ENCODE data around the gene FOXP2. TPM values are rescaled to one million over a fixed set of nuclear protein-coding genes. Genes with fewer than 3 reads are reported as not detected.

The FOXP2 gene
- total and polyA plus RNA-seq, 9 of the 15 experiments (the other 6 are each of a cell fraction or from before 2014, with no cell fraction given) = not detected

- BruUV-seq (replicated peaks) = no TSS peak
- in situ Hi-C loops (cut with MboI) = no loop called here
- intact Hi-C loops (cut with micrococcal nuclease) = no loop called here
- Histone ChIP-seq H2AFZ (ENCODE audit: low read depth, low read length) (no peak overlapping the region), H3K27ac (ENCODE audit: extremely low read depth, low read depth, low read length) (no peak overlapping the region), H3K36me3 (ENCODE audit: control insufficient read depth, insufficient read depth, low read length) (no peaks in the 10 kb centered on the region), H3K4me3 (no peak overlapping the region), H3K4me2 (ENCODE audit: insufficient read depth, low read length) (no peak overlapping the region), H4K20me1 (replicated peaks; ENCODE audit: control insufficient read depth, insufficient read depth, low read length) (no peaks in the 10 kb centered on the region), H3K9me3 (replicated peaks; ENCODE audit: control insufficient read depth, insufficient read depth, low read depth, low read length) (no peaks in the 10 kb centered on the region), H3K79me2 (ENCODE audit: control insufficient read depth, insufficient read depth, low read length) (no peaks in the 10 kb centered on the region), H3K9me1 (ENCODE audit: control insufficient read depth, insufficient read depth, low read length) (no peaks in the 10 kb centered on the region), H3K27me3 (ENCODE audit: control insufficient read depth in 2 of 2, insufficient read depth in 2 of 2, low read length in 2 of 2) (no peaks in the 10 kb centered on the region), H3K4me1 (replicated peaks in 1 of 2; ENCODE audit: control insufficient read depth in 2 of 2, insufficient read depth in 2 of 2, low read length in 2 of 2) (no peaks in the 10 kb centered on the region), H3K9ac (ENCODE audit: insufficient read depth in 1 of 2, low read depth in 2 of 2, low read length in 2 of 2) (no peak overlapping the region)
- POLR2A ChIA-PET = no interaction called here
- peak in 1 of 4 experiments; percentile 1 for DNase-seq (ENCODE audit: extremely low read depth in 1 of 4, low spot score in 3 of 4)
- TF ChIP-seq NFIC (IDR thresholded peaks at IDR 0.05) (0 out of 2 replicates have a peak, but pooled peaks have one; percentile 6), NCOA6 (IDR thresholded peaks at IDR 0.05) (no peak)
- CTCF ChIA-PET (ENCODE audit: low intra/inter-chr PET ratio) = no interaction called here
- ATAC-seq = no peak
- WGBS (ENCODE audit: insufficient coverage, low coverage, missing lambda C conversion rate) = 0% methylated on average over 2 of the region's 2 CpGs
- no peak for FAIRE-seq
Observed at GRCh38 chr7:114740095-114740494, 325.5 kb downstream of the FOXP2 start.

GRCh38 chr7:114740941-114741340 is 326.3 kb downstream of the FOXP2 start:
- H3K4me3 ChIP-seq = no peak overlapping the region
- no peaks in the 10 kb centered on the region for H3K79me2 ChIP-seq (ENCODE audit: control insufficient read depth, insufficient read depth, low read length)
- ChIA-PET CTCF (ENCODE audit: low intra/inter-chr PET ratio) (no interaction called here), POLR2A (no interaction called here)
- no peak overlapping the region for H3K4me2 ChIP-seq (ENCODE audit: insufficient read depth, low read length)
- DNase-seq (ENCODE audit: extremely low read depth in 1 of 4, low spot score in 3 of 4) (no peak), FAIRE-seq (no peak), ATAC-seq (no peak)
- no peaks in the 10 kb centered on the region for H3K9me1 ChIP-seq (ENCODE audit: control insufficient read depth, insufficient read depth, low read length)
- in situ Hi-C loops (cut with MboI) (no loop called here), intact Hi-C loops (cut with micrococcal nuclease) (no loop called here)
- H2AFZ ChIP-seq (ENCODE audit: low read depth, low read length) = no peak overlapping the region
- WGBS (ENCODE audit: insufficient coverage, low coverage, missing lambda C conversion rate) = 1% methylated on average over 7 of the region's 7 CpGs
- no peaks in the 10 kb centered on the region for H4K20me1 ChIP-seq (replicated peaks; ENCODE audit: control insufficient read depth, insufficient read depth, low read length)
- no peaks in the 10 kb centered on the region for H3K36me3 ChIP-seq (ENCODE audit: control insufficient read depth, insufficient read depth, low read length)
- no peaks in the 10 kb centered on the region for H3K27me3 ChIP-seq (ENCODE audit: control insufficient read depth in 2 of 2, insufficient read depth in 2 of 2, low read length in 2 of 2)
- H3K27ac ChIP-seq (ENCODE audit: extremely low read depth, low read depth, low read length) = no peak overlapping the region
- no peaks in the 10 kb centered on the region for H3K4me1 ChIP-seq (replicated peaks in 1 of 2; ENCODE audit: control insufficient read depth in 2 of 2, insufficient read depth in 2 of 2, low read length in 2 of 2)
- no TSS peak for BruUV-seq (replicated peaks)
- H3K9ac ChIP-seq (ENCODE audit: insufficient read depth in 1 of 2, low read depth in 2 of 2, low read length in 2 of 2) = no peak overlapping the region
- H3K9me3 ChIP-seq (replicated peaks; ENCODE audit: control insufficient read depth, insufficient read depth, low read depth, low read length) = no peaks in the 10 kb centered on the region
- TF ChIP-seq ELF4 (CRISPR knock-in tag; IDR thresholded peaks at IDR 0.05) = no peak
- no peak for TF ChIP-seq ZNF699 (CRISPR knock-in tag; IDR thresholded peaks at IDR 0.05; ENCODE audit: insufficient replicate concordance)
- no peak for TF ChIP-seq RBM14 (IDR thresholded peaks at IDR 0.05; ENCODE audit: borderline replicate concordance, insufficient read depth, low read depth, low read length)
- no peak for TF ChIP-seq FOXA3 (CRISPR knock-in tag; conservative IDR thresholded peaks at IDR 0.05 in 1 of 2, IDR thresholded peaks at IDR 0.05 in 1 of 2)
- TF ChIP-seq YBX1 (IDR thresholded peaks at IDR 0.05) = no peak
- no peak for TF ChIP-seq ZBTB34 (CRISPR knock-in tag; IDR thresholded peaks at IDR 0.05)
- TF ChIP-seq ZNF174 (CRISPR knock-in tag; IDR thresholded peaks at IDR 0.05) = no peak
- TF ChIP-seq HNRNPLL (IDR thresholded peaks at IDR 0.05; ENCODE audit: low read depth, low read length, poor library complexity, severe bottlenecking) = no peak
- TF ChIP-seq PHTF2 (CRISPR knock-in tag; IDR thresholded peaks at IDR 0.05) = no peak
- TF ChIP-seq USF1 (CRISPR knock-in tag; IDR thresholded peaks at IDR 0.05) = no peak
- no peak for TF ChIP-seq SRSF9 (IDR thresholded peaks at IDR 0.05; ENCODE audit: borderline replicate concordance, low read depth, low read length)
- TF ChIP-seq PKNOX1 (IDR thresholded peaks at IDR 0.05) = no peak
- no peak for TF ChIP-seq ZNF316 (IDR thresholded peaks at IDR 0.05)
